Fibroblast of mammary gland (primary cell): Measurements from ENCODE around the gene PLEKHG4B.

Source experiments
- DNase-seq: peaks from one replicate; pipeline ENCODE4 v3.0.0-alpha.2; 2010; ENCODE audit warnings: low read depth
- H3K4me3 ChIP-seq: 2 replicates; pipeline ENCODE4 v1.5.1; 2011; ENCODE audit warnings: low read depth, mild to moderate bottlenecking, low read length, moderate library complexity; ENCODE audit not compliant: control insufficient read depth
- TF ChIP-seq, protein P1 (sequence below): conservative IDR thresholded peaks from 2 replicates; pipeline ENCODE4 v1.5.1; 2011; ENCODE audit warnings: low read depth, low read length, inconsistent platforms; ENCODE audit not compliant: control insufficient read depth, insufficient read depth

Gene PLEKHG4B

DNA sequence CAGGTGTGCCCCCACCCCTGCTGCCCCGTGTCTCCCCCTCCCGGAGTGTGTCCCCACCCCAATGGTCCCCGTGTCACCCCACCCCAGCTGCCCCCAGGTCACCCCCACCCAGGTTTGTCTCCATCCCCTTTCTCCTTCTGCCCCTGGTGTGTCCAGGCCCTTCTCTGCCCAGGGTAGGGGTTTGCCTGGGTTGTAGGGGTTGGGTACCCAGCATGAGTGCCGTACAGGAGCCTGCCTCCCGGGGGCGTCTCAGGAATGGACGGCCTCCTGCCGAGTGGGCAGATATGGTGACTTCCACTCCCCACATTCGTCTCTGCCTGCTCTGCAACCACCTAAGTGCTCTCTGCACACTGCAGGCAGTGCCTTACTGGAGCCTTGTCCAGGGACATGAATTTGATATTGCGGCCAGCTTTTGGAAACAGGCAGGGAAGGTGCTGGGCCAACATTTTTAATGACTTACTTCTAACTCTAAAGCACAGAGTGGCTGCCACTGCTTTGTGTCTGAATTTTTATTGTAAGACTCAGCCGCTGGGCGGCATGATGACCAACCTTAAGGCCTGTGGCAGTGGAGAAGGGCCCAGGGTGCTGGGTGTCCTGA, 106.0 kb downstream of the PLEKHG4B start:
- no peak overlapping the region for H3K4me3 ChIP-seq
- DNase-seq = no peak
- TF ChIP-seq, protein P1, sequence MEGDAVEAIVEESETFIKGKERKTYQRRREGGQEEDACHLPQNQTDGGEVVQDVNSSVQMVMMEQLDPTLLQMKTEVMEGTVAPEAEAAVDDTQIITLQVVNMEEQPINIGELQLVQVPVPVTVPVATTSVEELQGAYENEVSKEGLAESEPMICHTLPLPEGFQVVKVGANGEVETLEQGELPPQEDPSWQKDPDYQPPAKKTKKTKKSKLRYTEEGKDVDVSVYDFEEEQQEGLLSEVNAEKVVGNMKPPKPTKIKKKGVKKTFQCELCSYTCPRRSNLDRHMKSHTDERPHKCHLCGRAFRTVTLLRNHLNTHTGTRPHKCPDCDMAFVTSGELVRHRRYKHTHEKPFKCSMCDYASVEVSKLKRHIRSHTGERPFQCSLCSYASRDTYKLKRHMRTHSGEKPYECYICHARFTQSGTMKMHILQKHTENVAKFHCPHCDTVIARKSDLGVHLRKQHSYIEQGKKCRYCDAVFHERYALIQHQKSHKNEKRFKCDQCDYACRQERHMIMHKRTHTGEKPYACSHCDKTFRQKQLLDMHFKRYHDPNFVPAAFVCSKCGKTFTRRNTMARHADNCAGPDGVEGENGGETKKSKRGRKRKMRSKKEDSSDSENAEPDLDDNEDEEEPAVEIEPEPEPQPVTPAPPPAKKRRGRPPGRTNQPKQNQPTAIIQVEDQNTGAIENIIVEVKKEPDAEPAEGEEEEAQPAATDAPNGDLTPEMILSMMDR = no peak

DNA sequence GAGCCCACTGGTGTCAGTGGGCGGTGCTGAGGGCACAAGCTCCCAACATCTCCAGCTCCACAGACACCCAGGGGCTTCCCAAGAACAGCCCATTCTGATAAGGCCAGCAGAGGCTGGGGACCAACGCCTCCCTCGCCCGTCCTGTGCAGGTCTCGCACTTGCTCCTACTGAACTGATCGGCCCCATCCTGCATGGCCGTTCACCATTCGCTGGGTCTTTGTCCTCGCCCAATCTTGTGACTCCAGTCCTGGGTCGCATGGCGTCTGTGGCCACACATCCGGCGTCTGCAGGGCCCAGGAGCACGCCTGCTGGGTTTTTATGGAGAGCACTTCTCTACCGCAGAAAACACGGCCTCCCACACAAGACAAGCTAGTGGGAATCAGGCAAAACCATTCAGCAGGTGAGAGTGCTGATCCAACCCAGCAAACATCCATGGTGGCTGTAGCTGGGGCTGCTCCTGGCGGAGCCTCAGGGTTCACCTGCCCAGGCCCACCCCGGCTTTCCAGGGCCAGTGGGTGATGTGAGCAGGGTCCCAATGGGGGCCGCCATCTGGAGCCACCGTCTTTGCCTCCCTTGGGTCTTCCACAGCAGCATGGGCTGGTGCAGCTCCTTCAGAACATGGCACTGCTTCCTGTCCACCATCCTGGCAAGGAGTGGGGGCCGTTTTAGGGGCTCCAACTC, 106.7 kb downstream of the PLEKHG4B start:
- no peak for DNase-seq
- no peak overlapping the region for H3K4me3 ChIP-seq
- TF ChIP-seq, protein P1 = no peak

DNA sequence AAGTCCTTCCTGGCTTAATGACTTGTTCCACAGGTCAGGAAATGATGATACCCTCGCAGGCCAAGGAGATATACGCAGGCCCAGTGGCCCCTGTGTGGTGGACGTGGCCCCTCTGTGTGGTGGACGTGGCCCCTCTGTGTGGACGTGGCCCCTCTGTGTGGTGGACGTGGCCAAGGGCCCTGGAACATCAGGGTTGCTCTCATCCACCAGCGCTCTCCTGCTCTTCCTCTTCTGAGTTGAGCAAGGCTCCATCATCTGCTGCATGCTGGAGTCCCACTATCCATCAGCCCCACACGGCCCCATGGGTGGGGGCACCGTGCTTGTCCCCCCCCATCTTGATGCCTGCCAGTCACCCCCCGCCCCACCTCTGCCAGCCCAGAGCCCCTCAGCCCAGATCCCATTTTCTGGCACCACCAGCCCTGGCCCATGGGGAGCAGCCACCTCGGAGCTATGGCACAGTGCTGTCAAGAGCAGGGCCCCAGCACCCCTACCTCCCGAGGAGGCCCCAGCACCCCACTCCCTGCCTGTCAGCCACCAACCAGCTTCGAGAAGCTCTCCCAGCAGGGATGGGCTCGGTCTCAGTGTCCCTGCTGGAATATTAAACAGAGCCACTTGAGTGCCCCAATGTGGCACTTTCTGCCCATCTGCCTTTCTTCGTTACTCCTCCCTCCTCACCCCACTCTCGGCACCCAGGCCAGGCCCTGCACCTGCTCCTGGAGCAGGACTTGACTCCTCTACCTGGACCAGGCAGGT, 107.4 kb downstream of the PLEKHG4B start:
- no peak overlapping the region for H3K4me3 ChIP-seq
- TF ChIP-seq, protein P1 = no peak
- DNase-seq = no peak

DNA sequence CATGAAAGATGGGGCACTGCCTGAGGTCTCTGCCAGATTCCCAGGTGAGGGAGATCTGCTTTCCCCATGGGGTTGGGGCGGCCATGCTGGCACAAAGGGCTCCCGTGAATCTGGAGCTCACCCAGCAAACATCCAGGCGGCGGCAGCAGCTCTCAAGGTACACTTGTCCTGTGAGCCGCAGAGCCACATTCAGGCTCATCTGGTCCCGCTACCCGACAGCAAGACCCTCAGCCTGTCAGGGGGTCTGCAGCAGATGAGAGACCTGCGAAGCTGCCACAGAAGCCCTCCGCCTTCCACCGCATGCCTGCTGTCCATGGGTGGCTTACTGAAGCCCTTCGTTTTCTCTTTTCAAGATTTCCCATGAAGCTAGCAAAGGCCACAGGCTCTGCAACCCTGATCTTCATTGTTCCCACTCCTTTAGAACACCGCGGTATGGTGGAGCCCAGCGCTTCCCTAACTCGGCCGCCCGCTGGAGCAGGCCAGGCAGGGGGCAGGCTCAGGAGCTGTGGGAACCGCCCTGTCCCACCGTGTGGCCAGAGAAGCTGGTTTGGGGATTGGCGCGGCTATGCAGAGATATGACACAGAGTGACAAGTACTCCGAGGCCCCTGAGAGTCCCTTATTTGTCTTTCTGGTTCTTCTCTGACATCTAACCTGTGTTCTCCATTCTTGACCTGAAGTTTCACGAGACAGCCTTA, 108.1 kb downstream of the PLEKHG4B start:
- TF ChIP-seq, protein P1 = no peak
- no peak for DNase-seq
- H3K4me3 ChIP-seq = no peak overlapping the region

DNA sequence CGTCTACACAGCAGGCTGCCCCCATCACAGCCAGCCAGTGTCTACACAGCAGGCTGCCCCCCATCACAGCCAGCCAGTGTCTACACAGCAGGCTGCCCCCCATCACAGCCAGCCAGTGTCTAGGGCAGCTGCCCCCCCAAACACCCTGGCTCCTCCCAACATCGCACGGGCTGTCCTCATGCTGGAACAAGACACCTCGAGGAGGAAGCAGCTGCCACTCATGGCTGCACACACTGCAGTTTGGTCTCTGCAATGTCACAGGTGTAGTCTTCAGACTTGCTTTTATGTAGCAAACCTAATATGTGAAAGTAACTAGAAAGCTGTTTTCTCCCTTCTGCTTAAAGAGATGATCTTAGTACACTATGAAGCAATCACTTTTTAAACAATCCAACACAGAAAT, 109.0 kb downstream of the PLEKHG4B start:
- H3K4me3 ChIP-seq = no peak overlapping the region
- no peak for DNase-seq
- TF ChIP-seq, protein P1 = no peak

DNA sequence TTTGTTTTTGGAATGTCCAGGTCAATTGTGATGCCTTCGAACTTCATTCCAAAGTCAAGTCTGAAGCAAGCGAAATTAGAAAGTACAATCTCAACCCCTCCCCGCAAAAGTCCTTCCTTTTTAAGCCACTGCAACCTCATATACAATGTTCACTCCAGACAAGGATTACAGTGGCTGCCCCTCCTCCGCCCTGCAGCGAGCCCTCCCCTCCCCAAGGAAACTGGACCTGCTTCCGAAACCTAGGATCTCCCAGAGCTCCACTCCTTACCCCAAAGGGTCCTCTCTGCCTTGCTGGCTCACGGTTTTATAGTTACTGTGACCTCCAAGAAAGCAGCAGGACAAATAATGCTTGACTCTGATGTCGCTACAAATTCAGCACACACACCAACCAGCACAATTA, 109.7 kb downstream of the PLEKHG4B start:
- H3K4me3 ChIP-seq = no peak overlapping the region
- no peak for DNase-seq
- TF ChIP-seq, protein P1 = no peak
